NT2/D1 (cell line): ENCODE data around the gene SLC6A17.

Source experiments
- DNase-seq: peaks from one replicate; pipeline ENCODE4 v3.0.0-alpha.2; 2011; ENCODE audit warnings: low read depth, low spot score
- H3K27me3 ChIP-seq: 2 replicates; pipeline ENCODE4 v1.6.0; 2011; ENCODE audit warnings: mild to moderate bottlenecking; ENCODE audit not compliant: insufficient read length, insufficient read depth
- H3K36me3 ChIP-seq: 2 replicates; pipeline ENCODE4 v1.6.1; 2011; ENCODE audit warnings: mild to moderate bottlenecking, low read length, mixed read lengths; ENCODE audit not compliant: insufficient read depth, insufficient read length
- H3K4me1 ChIP-seq: 2 replicates; pipeline ENCODE4 v1.5.1; 2011; ENCODE audit not compliant: insufficient read depth, insufficient read length
- H3K4me3 ChIP-seq: 2 replicates; pipeline ENCODE4 v1.5.1; 2011; ENCODE audit warnings: low read depth; ENCODE audit not compliant: insufficient read length
- H3K9ac ChIP-seq: 2 replicates; pipeline ENCODE4 v1.6.0; 2011; ENCODE audit warnings: low read depth; ENCODE audit not compliant: insufficient read length
- H3K9me3 ChIP-seq: 2 replicates; pipeline ENCODE4 v1.5.1; 2011; ENCODE audit warnings: mild to moderate bottlenecking, low read length; ENCODE audit not compliant: insufficient read depth
- SUZ12 ChIP-seq: IDR thresholded peaks from 2 replicates; pipeline ENCODE4 v1.6.1; 2011; ENCODE audit not compliant: insufficient read length, insufficient read depth; ENCODE audit errors: extremely low read depth
- YY1 ChIP-seq: IDR thresholded peaks from 2 replicates; pipeline ENCODE4 v1.6.1; 2011; ENCODE audit not compliant: insufficient read length, insufficient read depth
- ZNF274 ChIP-seq: IDR thresholded peaks from 2 replicates; pipeline ENCODE4 v1.6.1; 2011; ENCODE audit warnings: mild to moderate bottlenecking, low read depth, low read length

The SLC6A17 gene

GRCh38 chr1:110125810-110126209 lies 24.5 kb upstream of the SLC6A17 start:
- Histone ChIP-seq H3K4me1 (no peaks in the 10 kb centered on the region), H3K9me3 (peaks cover 28% of the 10 kb centered on the region), H3K27me3 (no peaks in the 10 kb centered on the region), H3K36me3 (no peaks in the 10 kb centered on the region), H3K9ac (no peak overlapping the region), H3K4me3 (no peak overlapping the region)
- no peak for DNase-seq
- no peak for TF ChIP-seq ZNF274
- TF ChIP-seq SUZ12: no peak
- no peak for TF ChIP-seq YY1

- Histone ChIP-seq H3K4me1 (no peaks in the 10 kb centered on the region), H3K27me3 (no peaks in the 10 kb centered on the region), H3K9me3 (no peaks in the 10 kb centered on the region), H3K4me3 (no peak overlapping the region), H3K36me3 (no peaks in the 10 kb centered on the region), H3K9ac (no peak overlapping the region)
- TF ChIP-seq ZNF274 (no peak), SUZ12 (no peak)
- DNase-seq: no peak
Observed at GRCh38 chr1:110130113-110130591, 20.1 kb upstream of the SLC6A17 start.

GRCh38 chr1:110130989-110131388 lies 19.3 kb upstream of the SLC6A17 start:
- Histone ChIP-seq H3K4me1 (peaks cover 2% of the 10 kb centered on the region), H3K9ac (no peak overlapping the region), H3K4me3 (no peak overlapping the region), H3K36me3 (no peaks in the 10 kb centered on the region), H3K9me3 (no peaks in the 10 kb centered on the region), H3K27me3 (no peaks in the 10 kb centered on the region)
- DNase-seq: no peak
- TF ChIP-seq ZNF274 (no peak), SUZ12 (no peak), YY1 (no peak)

- Histone ChIP-seq H3K36me3 (no peaks in the 10 kb centered on the region), H3K4me1 (peaks cover 10% of the 10 kb centered on the region), H3K9ac (no peak overlapping the region), H3K4me3 (no peak overlapping the region), H3K27me3 (no peaks in the 10 kb centered on the region), H3K9me3 (no peaks in the 10 kb centered on the region)
- no peak for TF ChIP-seq SUZ12
- TF ChIP-seq YY1: no peak
- TF ChIP-seq ZNF274: no peak
- no peak for DNase-seq
Observed at GRCh38 chr1:110132682-110133081, 17.6 kb upstream of the SLC6A17 start.

GRCh38 chr1:110133436-110133835 lies 16.9 kb upstream of the SLC6A17 start:
- H3K27me3 ChIP-seq: no peaks in the 10 kb centered on the region
- no peaks in the 10 kb centered on the region for H3K36me3 ChIP-seq
- no peak overlapping the region for H3K4me3 ChIP-seq
- no peak for TF ChIP-seq ZNF274
- no peak for TF ChIP-seq SUZ12
- TF ChIP-seq YY1: no peak
- no peak overlapping the region for H3K9ac ChIP-seq
- H3K4me1 ChIP-seq: peaks cover 10% of the 10 kb centered on the region
- no peak for DNase-seq
- no peaks in the 10 kb centered on the region for H3K9me3 ChIP-seq

GRCh38 chr1:110134050-110134595 lies 16.2 kb upstream of the SLC6A17 start:
- peaks cover 10% of the 10 kb centered on the region for H3K4me1 ChIP-seq
- H3K9me3 ChIP-seq: no peaks in the 10 kb centered on the region
- no peak overlapping the region for H3K4me3 ChIP-seq
- no peaks in the 10 kb centered on the region for H3K27me3 ChIP-seq
- no peaks in the 10 kb centered on the region for H3K36me3 ChIP-seq
- no peak overlapping the region for H3K9ac ChIP-seq
- TF ChIP-seq SUZ12 (no peak), YY1 (no peak), ZNF274 (no peak)
- DNase-seq: no peak

- no peaks in the 10 kb centered on the region for H3K9me3 ChIP-seq
- H3K27me3 ChIP-seq: no peaks in the 10 kb centered on the region
- TF ChIP-seq YY1: no peak
- TF ChIP-seq SUZ12: no peak
- no peak overlapping the region for H3K4me3 ChIP-seq
- H3K9ac ChIP-seq: no peak overlapping the region
- no peak for DNase-seq
- H3K4me1 ChIP-seq: peaks cover 10% of the 10 kb centered on the region
- no peaks in the 10 kb centered on the region for H3K36me3 ChIP-seq
Observed at GRCh38 chr1:110135246-110135645, 15.0 kb upstream of the SLC6A17 start.

- no peaks in the 10 kb centered on the region for H3K36me3 ChIP-seq
- H3K9ac ChIP-seq: no peak overlapping the region
- no peak for TF ChIP-seq SUZ12
- no peak for TF ChIP-seq YY1
- no peak for TF ChIP-seq ZNF274
- no peak overlapping the region for H3K4me3 ChIP-seq
- no peak for DNase-seq
- H3K4me1 ChIP-seq: peaks cover 10% of the 10 kb centered on the region
- no peaks in the 10 kb centered on the region for H3K9me3 ChIP-seq
- no peaks in the 10 kb centered on the region for H3K27me3 ChIP-seq
Observed at GRCh38 chr1:110135666-110136065, 14.6 kb upstream of the SLC6A17 start.
